ENCODE data around the gene G2E3. TPM values are rescaled to one million over a fixed set of nuclear protein-coding genes. Genes with fewer than 3 reads are reported as not detected.
"Not testable (repeated sequence)": the region's sequence is repeated elsewhere in the genome, so short reads cannot be mapped to it uniquely, and the experiment has no call there.

Gene G2E3
- total and polyA plus RNA-seq, 2 experiments from 2014 or later = 67.4 to 113 TPM

- TF ChIP-seq ZNF462 (CRISPR knock-in tag; IDR thresholded peaks at IDR 0.05) = no peak
- no peak for TF ChIP-seq ZNF114 (CRISPR knock-in tag; IDR thresholded peaks at IDR 0.05)
- no peak for TF ChIP-seq ZNF331 (CRISPR knock-in tag; IDR thresholded peaks at IDR 0.05; ENCODE audit: low read depth)
- TF ChIP-seq CREB1 (CRISPR knock-in tag; IDR thresholded peaks at IDR 0.05; ENCODE audit: low read depth) = no peak
Measured at GRCh38 chr14:30638926-30639325, 80.0 kb downstream of the G2E3 start (continued).

- no peaks in the 10 kb centered on the region for H3K9me2 ChIP-seq (ENCODE audit: insufficient read depth)
- no peak overlapping the region for H3K27ac ChIP-seq (ENCODE audit: low read depth)
- H3K9me3 Mint-ChIP-seq = peaks cover 21% of the 10 kb centered on the region; the same call in 2 of the 3 replicates
- H4K20me1 ChIP-seq (replicated peaks; ENCODE audit: insufficient read depth) = peaks cover 3% of the 10 kb centered on the region; the same call in 1 of the 2 replicates
- no peak overlapping the region for H3K4me3 ChIP-seq
- no peak overlapping the region for H2AFZ ChIP-seq
- no peaks in the 10 kb centered on the region for H3F3A ChIP-seq (replicated peaks; ENCODE audit: low read depth)
- no peaks in the 10 kb centered on the region for H3K27me3 ChIP-seq (ENCODE audit: insufficient read depth)
- H3K79me2 ChIP-seq (replicated peaks; ENCODE audit: insufficient read depth) = peaks cover 26% of the 10 kb centered on the region
- H3K4me2 ChIP-seq = no peak overlapping the region
- no peaks in the 10 kb centered on the region for H3K4me1 Mint-ChIP-seq
- H3K27ac Mint-ChIP-seq = no peak overlapping the region
- DNase-seq (ENCODE audit: low spot score) (no peak), ATAC-seq (no peak)
- H3K27me3 Mint-ChIP-seq (ENCODE audit: insufficient read depth, low read depth, poor library complexity) = peaks cover 6% of the 10 kb centered on the region
- no peaks in the 10 kb centered on the region for H3K4me1 ChIP-seq (ENCODE audit: insufficient read depth)
- TF ChIP-seq ZNF331 (CRISPR knock-in tag; IDR thresholded peaks at IDR 0.05; ENCODE audit: low read depth) (no peak), REST (IDR thresholded peaks at IDR 0.05; ENCODE audit: unreplicated experiment) (no peak), ZNF114 (CRISPR knock-in tag; IDR thresholded peaks at IDR 0.05) (no peak), NANOG (IDR thresholded peaks at IDR 0.05; ENCODE audit: borderline replicate concordance) (no peak), JUNB (IDR thresholded peaks at IDR 0.05; ENCODE audit: unreplicated experiment) (no peak)
- H3K36me3 Mint-ChIP-seq (ENCODE audit: low read depth) = peaks cover 54% of the 10 kb centered on the region
- H3K36me3 ChIP-seq (ENCODE audit: insufficient read depth) = peaks cover 34% of the 10 kb centered on the region
- no peak overlapping the region for H3K4me3 Mint-ChIP-seq
Measured at GRCh38 chr14:30641207-30641606, 82.2 kb downstream of the G2E3 start.

GRCh38 chr14:30644462-30644861 is 85.5 kb downstream of the G2E3 start:
- Mint-ChIP-seq H3K9me3 (peaks cover 23% of the 10 kb centered on the region; the same call in 2 of the 3 replicates), H3K36me3 (ENCODE audit: low read depth) (peaks cover 58% of the 10 kb centered on the region)
- not testable (repeated sequence) for H3F3A ChIP-seq (replicated peaks; ENCODE audit: low read depth); H4K20me1 ChIP-seq (replicated peaks; ENCODE audit: insufficient read depth); H3K4me1 ChIP-seq (ENCODE audit: insufficient read depth); H3K27me3 Mint-ChIP-seq (ENCODE audit: insufficient read depth, low read depth, poor library complexity); ATAC-seq; H3K9me2 ChIP-seq (ENCODE audit: insufficient read depth); H3K27ac ChIP-seq (ENCODE audit: low read depth); H3K4me2 ChIP-seq; H2AFZ ChIP-seq; H3K27ac Mint-ChIP-seq; H3K27me3 ChIP-seq (ENCODE audit: insufficient read depth); H3K4me3 Mint-ChIP-seq; H3K4me1 Mint-ChIP-seq; DNase-seq (ENCODE audit: low spot score); H3K4me3 ChIP-seq
- Histone ChIP-seq H3K36me3 (ENCODE audit: insufficient read depth) (peaks cover 30% of the 10 kb centered on the region), H3K79me2 (replicated peaks; ENCODE audit: insufficient read depth) (peaks cover 39% of the 10 kb centered on the region)
